22Rv1 (cell line): ENCODE data around the gene SASH1.

Experiments used
- CTCF ChIP-seq: fragments of 450-650 bp; IDR thresholded peaks from 2 replicates; pipeline ENCODE4 v1.5.1; 2017; ENCODE audit warnings: mild to moderate bottlenecking
- ZFX ChIP-seq: fragments of 450-650 bp; IDR thresholded peaks from 2 replicates; pipeline ENCODE4 v1.6.1; 2017; ENCODE audit warnings: antibody characterized with exemption, borderline replicate concordance

- no peak for TF ChIP-seq CTCF
- no peak for TF ChIP-seq ZFX
These were observed 64.7 kb downstream of the SASH1 start for GRCh38 chr6:148407372-148407771.
